ENCODE results near the gene SRBD1.
"Not testable (repeated sequence)": the region's sequence is repeated elsewhere in the genome, so short reads cannot be mapped to it uniquely, and the experiment has no call there.

GRCh38 chr2:45426025-45426424 lies 185.0 kb downstream of the SRBD1 start:
- TF ChIP-seq POLR2A (IDR thresholded peaks at IDR 0.05; ENCODE audit: low read depth, low read length); POLR2AphosphoS5 (IDR thresholded peaks at IDR 0.05; ENCODE audit: low read depth, low read length); SPI1 (IDR thresholded peaks at IDR 0.05; ENCODE audit: low read depth, low read length); TAF1 (IDR thresholded peaks at IDR 0.05; ENCODE audit: low read depth, low read length); PAX5 (IDR thresholded peaks at IDR 0.05; ENCODE audit: insufficient read depth, low read length, severe bottlenecking): not testable (repeated sequence)
